Measurements from ENCODE around the gene SSH2.

The SSH2 gene

DNA sequence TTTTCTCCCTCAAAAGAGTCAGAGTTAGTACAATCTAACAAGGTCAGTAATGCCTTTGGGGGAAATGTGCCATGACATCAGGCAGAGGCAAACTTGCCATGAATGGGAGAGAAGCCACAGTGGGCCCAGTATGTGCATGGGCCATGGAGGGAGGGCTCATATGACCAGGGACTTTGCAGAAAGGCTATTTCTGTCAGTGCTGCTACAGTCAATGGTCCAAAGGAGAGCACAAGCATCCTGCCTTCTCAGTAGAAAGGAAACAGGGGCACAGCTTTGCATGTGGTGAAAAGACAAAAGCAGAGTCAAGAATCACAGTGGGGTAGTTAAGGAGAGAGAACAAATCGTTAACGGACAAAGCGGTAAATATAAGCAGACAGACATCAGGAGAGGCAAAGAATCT lies 296.1 kb downstream of the SSH2 start:
- TF ChIP-seq, protein P1, sequence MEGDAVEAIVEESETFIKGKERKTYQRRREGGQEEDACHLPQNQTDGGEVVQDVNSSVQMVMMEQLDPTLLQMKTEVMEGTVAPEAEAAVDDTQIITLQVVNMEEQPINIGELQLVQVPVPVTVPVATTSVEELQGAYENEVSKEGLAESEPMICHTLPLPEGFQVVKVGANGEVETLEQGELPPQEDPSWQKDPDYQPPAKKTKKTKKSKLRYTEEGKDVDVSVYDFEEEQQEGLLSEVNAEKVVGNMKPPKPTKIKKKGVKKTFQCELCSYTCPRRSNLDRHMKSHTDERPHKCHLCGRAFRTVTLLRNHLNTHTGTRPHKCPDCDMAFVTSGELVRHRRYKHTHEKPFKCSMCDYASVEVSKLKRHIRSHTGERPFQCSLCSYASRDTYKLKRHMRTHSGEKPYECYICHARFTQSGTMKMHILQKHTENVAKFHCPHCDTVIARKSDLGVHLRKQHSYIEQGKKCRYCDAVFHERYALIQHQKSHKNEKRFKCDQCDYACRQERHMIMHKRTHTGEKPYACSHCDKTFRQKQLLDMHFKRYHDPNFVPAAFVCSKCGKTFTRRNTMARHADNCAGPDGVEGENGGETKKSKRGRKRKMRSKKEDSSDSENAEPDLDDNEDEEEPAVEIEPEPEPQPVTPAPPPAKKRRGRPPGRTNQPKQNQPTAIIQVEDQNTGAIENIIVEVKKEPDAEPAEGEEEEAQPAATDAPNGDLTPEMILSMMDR (IDR thresholded peaks at IDR 0.05; ENCODE audit: extremely low read depth, missing control alignments): no peak
- DNase-seq (ENCODE audit: low spot score): no peak

DNA sequence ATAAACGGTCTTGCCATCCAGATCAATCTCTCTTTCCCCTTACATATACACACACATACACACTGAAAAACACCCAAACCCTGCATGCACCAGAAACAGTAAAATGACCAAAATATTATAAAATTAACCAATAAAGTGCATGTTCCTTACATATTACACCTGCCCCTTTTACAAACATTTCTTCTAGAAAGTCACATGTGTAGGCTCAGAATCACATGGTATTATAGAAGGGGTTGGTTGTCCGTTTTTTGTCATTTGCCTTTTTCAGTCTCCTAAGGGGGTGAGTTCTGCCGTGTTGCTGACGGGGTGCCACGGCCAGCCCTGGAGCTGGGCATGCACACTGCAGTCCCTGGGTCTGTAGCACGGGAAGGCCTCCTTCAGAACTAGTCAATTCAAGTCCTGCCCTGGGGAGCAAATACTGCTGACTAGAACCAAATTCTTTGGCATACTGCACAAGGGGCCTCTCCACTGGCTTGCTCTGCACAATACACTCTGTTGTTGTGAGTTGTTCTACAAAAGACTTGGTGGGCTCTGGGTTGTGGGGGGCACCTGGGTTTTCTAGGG lies 299.3 kb downstream of the SSH2 start:
- DNase-seq (ENCODE audit: low spot score): no peak
- TF ChIP-seq, protein P1 (IDR thresholded peaks at IDR 0.05; ENCODE audit: extremely low read depth, missing control alignments): no peak

DNA sequence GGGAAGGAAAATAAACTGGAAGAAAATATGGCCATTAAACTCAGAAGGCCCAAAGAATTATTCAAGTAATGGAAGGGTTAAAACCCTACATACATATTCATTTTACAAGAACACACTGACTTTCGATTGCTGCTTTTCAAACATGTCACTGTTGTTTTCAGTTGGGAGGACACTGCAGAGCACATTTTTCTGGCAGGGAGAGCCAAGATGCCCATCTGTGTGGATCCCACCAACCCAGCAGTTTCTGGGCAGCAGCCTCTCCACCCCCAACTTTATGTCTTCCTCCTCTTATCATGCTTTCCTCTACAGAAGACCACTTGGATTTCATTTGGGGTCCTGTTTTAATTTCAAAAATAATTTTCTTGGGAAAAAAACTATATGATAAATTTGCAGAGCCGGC lies 300.2 kb downstream of the SSH2 start:
- TF ChIP-seq, protein P1 (IDR thresholded peaks at IDR 0.05; ENCODE audit: extremely low read depth, missing control alignments): no peak

DNA sequence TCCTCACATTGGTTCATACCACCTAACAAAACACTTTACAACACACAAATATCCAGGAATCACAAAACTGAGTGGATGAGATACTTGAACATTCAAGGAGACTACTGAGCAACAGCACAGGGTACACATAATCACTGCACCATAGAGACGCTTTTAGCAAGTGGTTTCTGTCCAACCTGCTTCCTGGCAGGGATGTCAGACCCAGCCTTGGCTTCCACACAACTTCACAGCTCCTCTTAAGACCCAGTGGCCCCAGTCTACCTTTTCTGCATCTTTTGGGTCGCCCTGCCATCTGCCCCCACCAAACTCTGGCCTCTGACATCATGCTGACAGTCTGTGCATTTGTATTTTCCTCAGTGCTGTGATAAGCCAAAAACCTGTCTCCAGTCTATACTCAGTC lies 301.4 kb downstream of the SSH2 start:
- DNase-seq (ENCODE audit: low spot score): no peak
- TF ChIP-seq, protein P1 (IDR thresholded peaks at IDR 0.05; ENCODE audit: extremely low read depth, missing control alignments): no peak

More for the DNA sequence above, 300.2 kb downstream of the SSH2 start:
- no peak for DNase-seq (ENCODE audit: low spot score)

DNA sequence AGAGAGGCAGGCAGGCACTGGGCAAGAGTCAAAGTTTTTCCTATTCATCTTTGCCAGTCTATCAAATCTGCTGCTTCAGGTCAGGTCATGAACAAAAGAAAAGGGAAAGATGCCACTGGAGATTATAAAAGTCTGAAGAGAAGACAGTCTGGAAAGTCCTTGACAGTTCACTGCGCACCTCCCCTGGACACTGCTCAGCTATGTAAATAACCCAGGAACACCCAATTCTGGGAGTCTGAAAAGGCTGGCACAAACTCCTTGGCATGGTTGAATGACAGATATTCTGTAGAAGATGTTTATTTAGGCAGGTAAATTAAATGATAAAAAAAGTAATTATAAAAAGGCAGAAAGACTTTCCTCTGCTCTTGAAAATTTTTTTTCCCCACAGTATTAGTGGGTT lies 302.1 kb downstream of the SSH2 start:
- TF ChIP-seq, protein P1 (IDR thresholded peaks at IDR 0.05; ENCODE audit: extremely low read depth, missing control alignments): no peak
- DNase-seq (ENCODE audit: low spot score): no peak

DNA sequence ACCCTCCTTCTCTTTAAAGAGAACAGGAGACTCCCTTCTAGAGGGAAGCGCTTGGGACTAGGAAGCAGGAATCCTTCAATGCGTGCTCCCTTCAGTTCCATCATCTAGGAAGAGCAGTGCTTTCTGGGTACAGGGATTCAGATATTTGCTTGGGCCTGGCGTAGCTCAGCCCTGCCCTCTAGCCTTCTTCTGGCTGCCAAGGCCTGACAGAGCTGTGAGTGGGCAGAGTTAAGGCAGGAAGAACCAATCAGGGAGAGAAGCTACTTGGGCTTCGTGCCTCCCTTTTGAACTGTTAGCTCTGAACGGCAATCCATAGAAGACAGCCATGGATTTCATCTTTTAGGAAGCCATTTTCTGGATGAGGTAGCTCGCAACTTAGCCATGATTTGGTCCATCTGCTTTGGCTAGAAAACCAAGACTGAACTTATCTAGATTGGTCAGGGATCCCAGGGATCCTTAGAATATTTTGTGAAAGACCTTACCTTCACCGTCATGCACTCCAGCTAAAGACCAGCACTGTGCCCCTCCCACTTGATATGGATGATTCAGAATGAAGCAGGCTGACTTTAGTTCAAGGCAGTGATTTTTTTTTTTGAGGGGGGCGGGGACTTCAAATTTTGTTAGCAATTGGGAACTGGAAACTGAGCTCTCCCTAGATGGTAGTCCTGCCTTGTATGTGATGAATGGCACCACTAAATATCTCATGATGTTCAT lies 304.8 kb downstream of the SSH2 start:
- TF ChIP-seq, protein P1 (IDR thresholded peaks at IDR 0.05; ENCODE audit: extremely low read depth, missing control alignments): no peak
- no peak for DNase-seq (ENCODE audit: low spot score)

DNA sequence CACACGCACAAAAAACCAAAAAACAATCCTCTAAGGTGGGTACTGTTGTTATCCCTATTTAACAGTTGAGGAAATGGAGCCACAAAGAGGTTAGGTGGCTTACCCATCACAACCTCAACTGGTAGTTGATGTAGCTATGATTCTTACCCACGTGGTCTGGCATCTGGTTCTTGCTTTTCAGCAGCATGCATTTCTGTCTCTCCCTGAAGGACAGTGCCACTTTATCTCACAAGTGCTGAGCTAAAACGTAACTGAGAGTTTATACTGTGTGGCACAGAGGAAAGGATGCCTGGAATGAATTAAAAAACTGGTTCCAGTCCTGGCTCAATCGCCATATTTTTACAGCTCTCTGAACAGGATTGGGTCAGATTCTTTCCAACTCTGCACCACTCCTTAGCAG lies 305.4 kb downstream of the SSH2 start:
- TF ChIP-seq, protein P1 (IDR thresholded peaks at IDR 0.05; ENCODE audit: extremely low read depth, missing control alignments): no peak
- DNase-seq (ENCODE audit: low spot score): no peak

Measured in GM20000 (cell line).